DND-41 (cell line): ENCODE measurements around the gene KLRK1.
"Not testable (repeated sequence)": the region's sequence is repeated elsewhere in the genome, so short reads cannot be mapped to it uniquely, and the experiment has no call there.

Experiments
- EZH2 ChIP-seq: IDR thresholded peaks from 3 replicates; pipeline ENCODE4 v1.6.1; 2012; ENCODE audit warnings: borderline replicate concordance, low read depth, mild to moderate bottlenecking, moderate library complexity, low read length, inconsistent platforms; ENCODE audit not compliant: severe bottlenecking
- TF ChIP-seq, protein P1 (sequence below): IDR thresholded peaks from 2 replicates; pipeline ENCODE4 v1.5.1; 2012; ENCODE audit warnings: borderline replicate concordance, low read length, moderate library complexity, mild to moderate bottlenecking; ENCODE audit not compliant: poor library complexity, severe bottlenecking; ENCODE audit errors: extremely low read depth

DNA sequence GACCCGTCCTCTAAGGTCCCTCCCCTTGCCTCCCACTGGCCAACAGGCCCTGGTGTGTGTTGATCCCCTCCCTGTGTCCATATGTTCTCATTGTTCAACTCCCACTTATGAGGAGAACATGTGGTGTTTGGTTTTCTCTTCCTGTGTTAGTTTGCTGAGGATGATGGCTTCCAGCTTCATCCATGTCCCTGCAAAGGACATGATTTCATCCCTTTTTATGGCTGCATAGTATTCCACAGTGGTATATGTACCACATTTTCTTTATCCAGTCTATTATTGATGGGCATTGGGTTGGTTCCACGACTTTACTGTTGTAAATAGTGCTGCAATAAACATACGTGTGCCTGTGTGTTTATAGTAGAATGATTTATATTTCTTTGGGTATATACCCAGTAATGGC, 38.4 kb downstream of the KLRK1 start:
- TF ChIP-seq, protein P1, sequence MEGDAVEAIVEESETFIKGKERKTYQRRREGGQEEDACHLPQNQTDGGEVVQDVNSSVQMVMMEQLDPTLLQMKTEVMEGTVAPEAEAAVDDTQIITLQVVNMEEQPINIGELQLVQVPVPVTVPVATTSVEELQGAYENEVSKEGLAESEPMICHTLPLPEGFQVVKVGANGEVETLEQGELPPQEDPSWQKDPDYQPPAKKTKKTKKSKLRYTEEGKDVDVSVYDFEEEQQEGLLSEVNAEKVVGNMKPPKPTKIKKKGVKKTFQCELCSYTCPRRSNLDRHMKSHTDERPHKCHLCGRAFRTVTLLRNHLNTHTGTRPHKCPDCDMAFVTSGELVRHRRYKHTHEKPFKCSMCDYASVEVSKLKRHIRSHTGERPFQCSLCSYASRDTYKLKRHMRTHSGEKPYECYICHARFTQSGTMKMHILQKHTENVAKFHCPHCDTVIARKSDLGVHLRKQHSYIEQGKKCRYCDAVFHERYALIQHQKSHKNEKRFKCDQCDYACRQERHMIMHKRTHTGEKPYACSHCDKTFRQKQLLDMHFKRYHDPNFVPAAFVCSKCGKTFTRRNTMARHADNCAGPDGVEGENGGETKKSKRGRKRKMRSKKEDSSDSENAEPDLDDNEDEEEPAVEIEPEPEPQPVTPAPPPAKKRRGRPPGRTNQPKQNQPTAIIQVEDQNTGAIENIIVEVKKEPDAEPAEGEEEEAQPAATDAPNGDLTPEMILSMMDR = not testable (repeated sequence)
- TF ChIP-seq EZH2 = not testable (repeated sequence)
